GM18511 (cell line): ENCODE measurements around the gene BRME1.

Source experiments
- ATAC-seq: cut with Tn5 transposase; IDR thresholded peaks from one replicate; pipeline ENCODE4 v1.9.1; 2021; ENCODE audit warnings: mild to moderate bottlenecking, moderate library complexity; ENCODE audit not compliant: unreplicated experiment

BRME1 gene

GRCh38 chr19:13892870-13893269 is 13.0 kb downstream of the BRME1 start:
- ATAC-seq: no peak

GRCh38 chr19:13890136-13890535 is 15.8 kb downstream of the BRME1 start:
- ATAC-seq: no peak

- ATAC-seq: no peak
Measured at GRCh38 chr19:13888281-13888680, 17.6 kb downstream of the BRME1 start.

GRCh38 chr19:13887517-13887916 is 18.4 kb downstream of the BRME1 start:
- no peak for ATAC-seq

GRCh38 chr19:13887018-13887436 is 18.9 kb downstream of the BRME1 start:
- no peak for ATAC-seq

- ATAC-seq: no peak
Measured at GRCh38 chr19:13885826-13886365, 20.0 kb downstream of the BRME1 start.

GRCh38 chr19:13884726-13885591 is 21.0 kb downstream of the BRME1 start:
- no peak for ATAC-seq

GRCh38 chr19:13883516-13884064 is 22.3 kb downstream of the BRME1 start:
- no peak for ATAC-seq

GRCh38 chr19:13882836-13883235 is 23.1 kb downstream of the BRME1 start:
- ATAC-seq: no peak

GRCh38 chr19:13882419-13882795 is 23.5 kb downstream of the BRME1 start:
- ATAC-seq: no peak

GRCh38 chr19:13881692-13882418 is 24.1 kb downstream of the BRME1 start:
- no peak for ATAC-seq

GRCh38 chr19:13881251-13881691 is 24.6 kb downstream of the BRME1 start:
- no peak for ATAC-seq

- peak; percentile 86 for ATAC-seq
Measured at GRCh38 chr19:13880059-13881043, 25.6 kb downstream of the BRME1 start.

GRCh38 chr19:13877303-13877702 is 28.6 kb downstream of the BRME1 start:
- ATAC-seq: no peak

GRCh38 chr19:13876834-13877233 is 29.1 kb downstream of the BRME1 start, which contains the start of gene NANOS3:
TSS of gene NANOS3 (plus strand) at chr19:13877134. CDS start at chr19:13877249, 115 bp downstream.
- ATAC-seq: no peak

GRCh38 chr19:13875824-13876223 is 30.1 kb downstream of the BRME1 start:
- ATAC-seq: no peak

- ATAC-seq: no peak
Measured at GRCh38 chr19:13873834-13874515, 31.9 kb downstream of the BRME1 start.

GRCh38 chr19:13872695-13873389 is 33.1 kb downstream of the BRME1 start:
- ATAC-seq: no peak

GRCh38 chr19:13872339-13872694 is 33.6 kb downstream of the BRME1 start:
- ATAC-seq: no peak
